ENCODE data around the gene RAB6B. TPM values are rescaled to one million over a fixed set of nuclear protein-coding genes. Genes with fewer than 3 reads are reported as not detected.

Gene RAB6B
- total and polyA plus RNA-seq, 2 of the 4 experiments (the other 2 are of a cell fraction), result 0.18 to 1.2 TPM

DNA sequence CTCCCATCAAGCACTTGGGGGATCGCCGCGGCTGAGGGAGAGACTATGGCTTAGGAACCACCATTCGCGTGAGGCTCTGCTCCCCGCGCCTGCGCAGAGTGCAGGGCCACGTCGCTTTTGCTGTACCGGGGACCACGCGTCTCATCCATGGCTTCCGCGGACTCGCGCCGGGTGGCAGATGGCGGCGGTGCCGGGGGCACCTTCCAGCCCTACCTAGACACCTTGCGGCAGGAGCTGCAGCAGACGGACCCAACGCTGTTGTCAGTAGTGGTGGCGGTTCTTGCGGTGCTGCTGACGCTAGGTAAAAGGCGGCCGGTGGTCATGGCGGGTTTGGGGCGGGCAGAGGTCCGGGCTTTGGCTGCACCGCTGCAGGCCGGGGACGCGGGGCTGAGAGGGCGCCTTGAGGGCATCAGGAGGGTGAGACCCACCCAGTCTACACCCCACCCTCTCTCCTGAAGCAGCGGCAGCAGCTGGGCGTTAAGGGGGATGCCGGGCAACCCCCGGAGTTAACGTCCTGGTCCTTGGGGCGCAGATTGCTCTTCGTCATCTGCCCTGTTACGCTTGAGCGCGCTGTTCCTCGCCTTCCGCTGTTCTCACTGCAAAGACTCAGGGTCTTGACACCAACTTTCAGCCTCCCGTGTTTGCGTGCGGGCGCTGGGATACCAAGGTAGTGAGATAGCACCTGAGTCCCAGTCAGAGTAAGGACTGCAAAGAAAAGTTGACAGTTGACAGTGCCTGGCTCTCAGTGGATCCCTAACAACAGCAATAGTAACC, 89.8 kb downstream of the RAB6B start, which contains the start of gene SRPRB (continued):
- TF ChIP-seq, protein P1, sequence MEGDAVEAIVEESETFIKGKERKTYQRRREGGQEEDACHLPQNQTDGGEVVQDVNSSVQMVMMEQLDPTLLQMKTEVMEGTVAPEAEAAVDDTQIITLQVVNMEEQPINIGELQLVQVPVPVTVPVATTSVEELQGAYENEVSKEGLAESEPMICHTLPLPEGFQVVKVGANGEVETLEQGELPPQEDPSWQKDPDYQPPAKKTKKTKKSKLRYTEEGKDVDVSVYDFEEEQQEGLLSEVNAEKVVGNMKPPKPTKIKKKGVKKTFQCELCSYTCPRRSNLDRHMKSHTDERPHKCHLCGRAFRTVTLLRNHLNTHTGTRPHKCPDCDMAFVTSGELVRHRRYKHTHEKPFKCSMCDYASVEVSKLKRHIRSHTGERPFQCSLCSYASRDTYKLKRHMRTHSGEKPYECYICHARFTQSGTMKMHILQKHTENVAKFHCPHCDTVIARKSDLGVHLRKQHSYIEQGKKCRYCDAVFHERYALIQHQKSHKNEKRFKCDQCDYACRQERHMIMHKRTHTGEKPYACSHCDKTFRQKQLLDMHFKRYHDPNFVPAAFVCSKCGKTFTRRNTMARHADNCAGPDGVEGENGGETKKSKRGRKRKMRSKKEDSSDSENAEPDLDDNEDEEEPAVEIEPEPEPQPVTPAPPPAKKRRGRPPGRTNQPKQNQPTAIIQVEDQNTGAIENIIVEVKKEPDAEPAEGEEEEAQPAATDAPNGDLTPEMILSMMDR (conservative IDR thresholded peaks at IDR 0.05; ENCODE audit: low read depth, low read length), result no peak

DNA sequence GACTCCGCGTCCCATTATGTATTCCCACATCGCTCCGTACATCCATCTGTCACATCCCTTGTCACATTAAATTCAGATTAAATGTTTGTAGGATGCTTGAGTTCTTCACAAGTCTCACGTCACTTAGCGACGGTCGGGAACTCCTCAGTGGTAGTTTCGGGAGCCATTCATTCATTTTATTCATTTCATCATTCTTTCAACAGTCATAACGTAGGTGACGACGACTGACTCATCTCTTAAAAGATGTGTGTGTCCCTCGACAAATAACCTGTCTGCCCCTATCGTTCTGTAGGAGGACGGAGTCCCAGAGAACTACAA, 90.3 kb downstream of the RAB6B start:
- no peak for ATAC-seq (ENCODE audit: low read depth)
- POLR2A ChIA-PET (ENCODE audit: unreplicated experiment), result no interaction called here
- TF ChIP-seq, protein P2, sequence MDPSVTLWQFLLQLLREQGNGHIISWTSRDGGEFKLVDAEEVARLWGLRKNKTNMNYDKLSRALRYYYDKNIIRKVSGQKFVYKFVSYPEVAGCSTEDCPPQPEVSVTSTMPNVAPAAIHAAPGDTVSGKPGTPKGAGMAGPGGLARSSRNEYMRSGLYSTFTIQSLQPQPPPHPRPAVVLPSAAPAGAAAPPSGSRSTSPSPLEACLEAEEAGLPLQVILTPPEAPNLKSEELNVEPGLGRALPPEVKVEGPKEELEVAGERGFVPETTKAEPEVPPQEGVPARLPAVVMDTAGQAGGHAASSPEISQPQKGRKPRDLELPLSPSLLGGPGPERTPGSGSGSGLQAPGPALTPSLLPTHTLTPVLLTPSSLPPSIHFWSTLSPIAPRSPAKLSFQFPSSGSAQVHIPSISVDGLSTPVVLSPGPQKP (IDR thresholded peaks at IDR 0.05; ENCODE audit: borderline replicate concordance, low read depth, low read length), result no peak
- TF ChIP-seq BHLHE40 (IDR thresholded peaks at IDR 0.05; ENCODE audit: low read depth, low read length), result no peak
- TF ChIP-seq SMC3 (IDR thresholded peaks at IDR 0.05; ENCODE audit: low read depth, low read length), result no peak
- TF ChIP-seq, protein P1 (conservative IDR thresholded peaks at IDR 0.05; ENCODE audit: low read depth, low read length), result no peak
- TF ChIP-seq, protein P3, sequence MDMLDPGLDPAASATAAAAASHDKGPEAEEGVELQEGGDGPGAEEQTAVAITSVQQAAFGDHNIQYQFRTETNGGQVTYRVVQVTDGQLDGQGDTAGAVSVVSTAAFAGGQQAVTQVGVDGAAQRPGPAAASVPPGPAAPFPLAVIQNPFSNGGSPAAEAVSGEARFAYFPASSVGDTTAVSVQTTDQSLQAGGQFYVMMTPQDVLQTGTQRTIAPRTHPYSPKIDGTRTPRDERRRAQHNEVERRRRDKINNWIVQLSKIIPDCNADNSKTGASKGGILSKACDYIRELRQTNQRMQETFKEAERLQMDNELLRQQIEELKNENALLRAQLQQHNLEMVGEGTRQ (IDR thresholded peaks at IDR 0.05; ENCODE audit: low read depth, low read length), result no peak
- TF ChIP-seq RFX5 (IDR thresholded peaks at IDR 0.05; ENCODE audit: low read depth, low read length), result no peak
- 0 out of 2 replicates have a peak, but pooled peaks have one; percentile 3 for TF ChIP-seq FOS (IDR thresholded peaks at IDR 0.05; ENCODE audit: low read depth, low read length)
- TF ChIP-seq MAFK (IDR thresholded peaks at IDR 0.05; ENCODE audit: low read depth, low read length), result no peak

More for the DNA sequence above, 90.3 kb downstream of the RAB6B start:
- no peak overlapping the region for H3K27ac ChIP-seq (ENCODE audit: insufficient read depth, low read length)
- no peak overlapping the region for H2AK9ac ChIP-seq (replicated peaks; ENCODE audit: low read depth, low read length, poor library complexity)
- H3K4ac ChIP-seq (ENCODE audit: low read depth, low read length), result no peak overlapping the region
- H3K9me1 ChIP-seq (ENCODE audit: insufficient read depth, low read length), result peaks cover 4% of the 10 kb centered on the region; the same call in 1 of the 2 replicates
- H3K9ac ChIP-seq (ENCODE audit: low read depth, low read length), result no peak overlapping the region
- CTCF ChIA-PET, result no interaction called here
- intact Hi-C loops (cut with micrococcal nuclease) (loop anchor here (1.0 to 10.0 kb wide), 4 partner anchors 143 to 1073 kb away; partner anchors contain the start of gene CDV3), in situ Hi-C loops (cut with MboI; ENCODE audit: low sequenced_read_pairs) (loop anchor here (25.0 kb wide), 2 partner anchors 343 to 682 kb away; partner anchors contain the start of genes ANAPC13 and CEP63), dilution Hi-C loops (cut with HindIII; ENCODE audit: low sequenced_read_pairs, unreplicated experiment) (no loop called here)
- H3K18ac ChIP-seq (ENCODE audit: low read depth, low read length), result no peak overlapping the region
- no peaks in the 10 kb centered on the region for H3K4me1 ChIP-seq (ENCODE audit: control insufficient read depth, insufficient read depth, low read length)
- H2BK120ac ChIP-seq (ENCODE audit: low read depth, low read length), result no peak overlapping the region
- no peak overlapping the region; the same call in 1 of the 2 replicates for H3K56ac ChIP-seq (ENCODE audit: extremely low read depth, insufficient read depth, low read length)
- peak overlapping the region; percentile 97 for H2AFZ ChIP-seq (replicated peaks; ENCODE audit: low read length, poor library complexity)
- no peak overlapping the region for H4K5ac ChIP-seq (ENCODE audit: low read depth, low read length)
- H3K4me3 ChIP-seq (ENCODE audit: insufficient read depth, low read depth, low read length), result peak overlapping the region; percentile 76
- H4K8ac ChIP-seq (ENCODE audit: low read depth in 2 of 2, low read length in 2 of 2), result peak overlapping the region; percentile 27 to 67; a peak in 2 of 4 replicates
- H3K36me3 ChIP-seq (ENCODE audit: control insufficient read depth, insufficient read depth, low read length), result peaks cover 2% of the 10 kb centered on the region; the same call in 1 of the 2 replicates
- no peaks in the 10 kb centered on the region for H3K9me3 ChIP-seq (ENCODE audit: control insufficient read depth, insufficient read depth, low read length)
- no peak overlapping the region for H4K91ac ChIP-seq (ENCODE audit: insufficient read depth, low read depth, low read length)
- H3K4me2 ChIP-seq (ENCODE audit: low read depth, low read length), result peak overlapping the region; percentile 72
- no peak overlapping the region for H2AK5ac ChIP-seq (ENCODE audit: low read depth, low read length)
- H2BK20ac ChIP-seq (ENCODE audit: low read depth, low read length), result no peak overlapping the region
- no peak overlapping the region for H3K14ac ChIP-seq (replicated peaks; ENCODE audit: low read depth, low read length)
- peaks cover 3 to 19% of the 10 kb centered on the region in 2 experiments; a peak in 2 of 4 replicates for H3K79me1 ChIP-seq (ENCODE audit: low read depth in 1 of 2, low read length in 2 of 2)
- no peak overlapping the region for H2BK15ac ChIP-seq (ENCODE audit: low read depth, low read length)
- H3K23ac ChIP-seq (ENCODE audit: low read depth, low read length), result no peak overlapping the region
- no peaks in the 10 kb centered on the region for H4K20me1 ChIP-seq (ENCODE audit: insufficient read depth, low read length)
- no TSS peak for BruUV-seq (replicated peaks)
- WGBS, 2 experiments (ENCODE audit: extremely low coverage in 2 of 2, insufficient read length in 1 of 2), result no CpG with 5 or more reads among the region's 15 CpGs
- 0 out of 2 replicates have a peak, but pooled peaks cover 2% of the 10 kb centered on the region for H3K27me3 ChIP-seq (ENCODE audit: control insufficient read depth, insufficient read depth, low read length)
- H2BK5ac ChIP-seq (ENCODE audit: low read depth, low read length, poor library complexity, severe bottlenecking), result no peak overlapping the region
- DNase-seq, result no peak
